ENCODE results near the gene PROX2. TPM values are rescaled to one million over a fixed set of nuclear protein-coding genes. Genes with fewer than 3 reads are reported as not detected.

Gene PROX2
- polyA plus RNA-seq, 1 donor (not counting 4 experiments of a cell fraction or from before 2014, with no cell fraction given), result not detected

DNA sequence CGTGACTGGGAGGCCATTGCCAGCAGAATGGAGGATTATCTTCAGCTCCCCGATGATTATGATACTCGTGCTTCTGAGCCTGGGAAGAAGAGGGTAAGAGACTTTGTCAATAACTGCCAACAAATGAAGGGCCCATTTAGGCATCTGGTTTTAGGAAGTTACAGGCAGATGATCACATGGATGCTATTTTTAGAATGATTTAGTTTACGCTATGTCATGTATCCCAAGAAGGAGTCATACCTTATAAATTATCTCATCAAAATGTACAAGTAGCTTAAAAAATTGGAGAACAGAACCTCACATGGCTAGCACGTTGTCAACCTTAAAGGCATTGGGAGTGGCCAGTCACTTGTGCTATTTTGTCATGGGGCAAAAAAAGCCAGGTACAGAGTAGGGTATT lies 46.7 kb downstream of the PROX2 start:
- H3K4me2 ChIP-seq (ENCODE audit: control insufficient read depth, extremely low read depth, insufficient read depth, low read depth, low read length), result no peak overlapping the region
- H3K4me1 ChIP-seq (ENCODE audit: control insufficient read depth, extremely low read depth, insufficient read depth, low read length), result peaks cover 16% of the 10 kb centered on the region
- H3K4me3 ChIP-seq (ENCODE audit: control insufficient read depth in 2 of 3, extremely low read depth in 1 of 3, insufficient read depth in 2 of 3, low read depth in 1 of 3, low read length in 3 of 3), result no peak overlapping the region
- H3K36me3 ChIP-seq (ENCODE audit: control insufficient read depth in 2 of 2, extremely low read depth in 1 of 2, insufficient read depth in 2 of 2, low read length in 2 of 2), result peaks cover 12 to 13% of the 10 kb centered on the region in 2 experiments
- TF ChIP-seq EZH2 (IDR thresholded peaks at IDR 0.05; ENCODE audit: low read length), result no peak
- TF ChIP-seq, protein P1, sequence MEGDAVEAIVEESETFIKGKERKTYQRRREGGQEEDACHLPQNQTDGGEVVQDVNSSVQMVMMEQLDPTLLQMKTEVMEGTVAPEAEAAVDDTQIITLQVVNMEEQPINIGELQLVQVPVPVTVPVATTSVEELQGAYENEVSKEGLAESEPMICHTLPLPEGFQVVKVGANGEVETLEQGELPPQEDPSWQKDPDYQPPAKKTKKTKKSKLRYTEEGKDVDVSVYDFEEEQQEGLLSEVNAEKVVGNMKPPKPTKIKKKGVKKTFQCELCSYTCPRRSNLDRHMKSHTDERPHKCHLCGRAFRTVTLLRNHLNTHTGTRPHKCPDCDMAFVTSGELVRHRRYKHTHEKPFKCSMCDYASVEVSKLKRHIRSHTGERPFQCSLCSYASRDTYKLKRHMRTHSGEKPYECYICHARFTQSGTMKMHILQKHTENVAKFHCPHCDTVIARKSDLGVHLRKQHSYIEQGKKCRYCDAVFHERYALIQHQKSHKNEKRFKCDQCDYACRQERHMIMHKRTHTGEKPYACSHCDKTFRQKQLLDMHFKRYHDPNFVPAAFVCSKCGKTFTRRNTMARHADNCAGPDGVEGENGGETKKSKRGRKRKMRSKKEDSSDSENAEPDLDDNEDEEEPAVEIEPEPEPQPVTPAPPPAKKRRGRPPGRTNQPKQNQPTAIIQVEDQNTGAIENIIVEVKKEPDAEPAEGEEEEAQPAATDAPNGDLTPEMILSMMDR (optimal IDR thresholded peaks at IDR 0.05 in 1 of 3, IDR thresholded peaks at IDR 0.05 in 1 of 3, conservative IDR thresholded peaks at IDR 0.05 in 1 of 3; ENCODE audit: extremely low read depth in 1 of 3, insufficient read depth in 2 of 3, low read length in 3 of 3), result no peak
- no peaks in the 10 kb centered on the region for H3K79me2 ChIP-seq (ENCODE audit: control insufficient read depth, insufficient read depth, low read length)
- no peaks in the 10 kb centered on the region for H3K9me3 ChIP-seq (ENCODE audit: control insufficient read depth, low read depth, low read length)
- H2AFZ ChIP-seq (ENCODE audit: control insufficient read depth, low read length), result no peak overlapping the region
- FAIRE-seq (peak; percentile 67), DNase-seq (ENCODE audit: low read depth, low spot score) (no peak)
- H3K27me3 ChIP-seq (ENCODE audit: control insufficient read depth, extremely low read depth, insufficient read depth, low read length), result no peaks in the 10 kb centered on the region
- H3K27ac ChIP-seq (ENCODE audit: control insufficient read depth, insufficient read depth, low read length), result no peak overlapping the region
- dilution Hi-C loops (cut with MboI; ENCODE audit: extremely low pct_ligation_motif_present, low sequenced_read_pairs), result no loop called here
- H3K9ac ChIP-seq (ENCODE audit: control insufficient read depth, extremely low read depth, insufficient read depth, low read length), result no peak overlapping the region
- no peaks in the 10 kb centered on the region for H4K20me1 ChIP-seq (ENCODE audit: control insufficient read depth, extremely low read depth, insufficient read depth, low read length)
- no peaks in the 10 kb centered on the region for H3K9me1 ChIP-seq (ENCODE audit: control insufficient read depth, extremely low read depth, insufficient read depth, low read length)

DNA sequence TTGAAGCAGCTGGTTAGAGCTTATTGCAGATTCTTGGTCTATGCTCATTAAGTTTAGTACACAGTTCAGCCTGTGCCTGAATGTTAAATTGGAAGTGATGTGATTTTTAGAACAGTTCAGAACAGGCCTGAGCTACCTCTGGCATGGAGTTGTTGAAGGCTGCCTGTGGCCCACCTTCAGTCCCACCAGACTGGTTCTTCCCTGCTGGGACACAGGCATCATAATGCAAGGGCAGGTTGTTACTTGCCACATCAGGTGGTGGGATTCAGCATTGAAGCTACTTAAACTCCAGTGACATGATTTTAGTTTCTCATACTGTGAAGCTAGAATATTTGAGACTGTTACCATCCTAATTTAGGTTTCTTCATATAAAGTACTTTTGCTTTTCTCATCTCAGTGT lies 49.4 kb downstream of the PROX2 start:
- TF ChIP-seq EZH2 (IDR thresholded peaks at IDR 0.05; ENCODE audit: low read length), result no peak
- TF ChIP-seq, protein P1 (optimal IDR thresholded peaks at IDR 0.05 in 1 of 3, IDR thresholded peaks at IDR 0.05 in 1 of 3, conservative IDR thresholded peaks at IDR 0.05 in 1 of 3; ENCODE audit: extremely low read depth in 1 of 3, insufficient read depth in 2 of 3, low read length in 3 of 3), result no peak
- Histone ChIP-seq H3K4me1 (ENCODE audit: control insufficient read depth, extremely low read depth, insufficient read depth, low read length) (peaks cover 16% of the 10 kb centered on the region), H3K27ac (ENCODE audit: control insufficient read depth, insufficient read depth, low read length) (no peak overlapping the region), H3K4me3 (ENCODE audit: control insufficient read depth in 2 of 3, extremely low read depth in 1 of 3, insufficient read depth in 2 of 3, low read depth in 1 of 3, low read length in 3 of 3) (no peak overlapping the region), H3K9me3 (ENCODE audit: control insufficient read depth, low read depth, low read length) (no peaks in the 10 kb centered on the region), H3K79me2 (ENCODE audit: control insufficient read depth, insufficient read depth, low read length) (no peaks in the 10 kb centered on the region), H2AFZ (ENCODE audit: control insufficient read depth, low read length) (no peak overlapping the region), H4K20me1 (ENCODE audit: control insufficient read depth, extremely low read depth, insufficient read depth, low read length) (no peaks in the 10 kb centered on the region), H3K9ac (ENCODE audit: control insufficient read depth, extremely low read depth, insufficient read depth, low read length) (no peak overlapping the region), H3K27me3 (ENCODE audit: control insufficient read depth, extremely low read depth, insufficient read depth, low read length) (no peaks in the 10 kb centered on the region), H3K4me2 (ENCODE audit: control insufficient read depth, extremely low read depth, insufficient read depth, low read depth, low read length) (no peak overlapping the region), H3K36me3 (ENCODE audit: control insufficient read depth in 2 of 2, extremely low read depth in 1 of 2, insufficient read depth in 2 of 2, low read length in 2 of 2) (peaks cover 10 to 12% of the 10 kb centered on the region in 2 experiments), H3K9me1 (ENCODE audit: control insufficient read depth, extremely low read depth, insufficient read depth, low read length) (no peaks in the 10 kb centered on the region)
- FAIRE-seq (peak; percentile 75), DNase-seq (ENCODE audit: low read depth, low spot score) (no peak)
- dilution Hi-C loops (cut with MboI; ENCODE audit: extremely low pct_ligation_motif_present, low sequenced_read_pairs), result no loop called here

Other genes with a start within 250 kb of the PROX2 start
- 31.2 to 40.6 TPM (median 36.7 TPM) in 3 replicates for gene AREL1, start 163.1 kb downstream of the PROX2 start, polyA plus RNA-seq
- gene FCF1, start 163.0 kb downstream of the PROX2 start, polyA plus RNA-seq, result 49.0 to 86.8 TPM (median 53.5 TPM) in 3 replicates
- 5.9 to 13.8 TPM (median 10.0 TPM) in 3 replicates for gene YLPM1, start 112.8 kb downstream of the PROX2 start, polyA plus RNA-seq
- 114 to 151 TPM (median 129 TPM) in 3 replicates for gene DLST, start 5.8 kb upstream of the PROX2 start, polyA plus RNA-seq
- gene RPS6KL1, start 47.1 kb upstream of the PROX2 start, polyA plus RNA-seq, result 0.19 to 1.8 TPM (median 0.69 TPM) in 3 replicates
- gene PGF, start 79.5 kb upstream of the PROX2 start, polyA plus RNA-seq, result 16.5 to 19.0 TPM (median 17.5 TPM) in 3 replicates
- gene EIF2B2, start 126.8 kb upstream of the PROX2 start, polyA plus RNA-seq, result 112 to 114 TPM (median 113 TPM) in 3 replicates
- gene MLH3, start 175.3 kb upstream of the PROX2 start, polyA plus RNA-seq, result 8.8 to 13.8 TPM (median 13.0 TPM) in 3 replicates
- 16.7 to 32.9 TPM (median 19.8 TPM) in 3 replicates for gene ACYP1, start 187.9 kb upstream of the PROX2 start, polyA plus RNA-seq
- gene ZC2HC1C, start 193.5 kb upstream of the PROX2 start, polyA plus RNA-seq, result 0.23 to 0.68 TPM (median 0.32 TPM) in 3 replicates